Activated CD8-positive, alpha-beta memory T cell treated with anti-CD3 and anti-CD28 coated beads for 48 hours (primary cell): ENCODE data around the gene SF3B4.
"Not testable (repeated sequence)": the region's sequence is repeated elsewhere in the genome, so short reads cannot be mapped to it uniquely, and the experiment has no call there.

Source experiments
- DNase-seq, 3 experiments: peaks; one replicate each; pipeline ENCODE4 v3.0.0-alpha.2; 2020; ENCODE audit warnings: low read depth in 2 of 3, low spot score in 2 of 3

Gene SF3B4, protein sequence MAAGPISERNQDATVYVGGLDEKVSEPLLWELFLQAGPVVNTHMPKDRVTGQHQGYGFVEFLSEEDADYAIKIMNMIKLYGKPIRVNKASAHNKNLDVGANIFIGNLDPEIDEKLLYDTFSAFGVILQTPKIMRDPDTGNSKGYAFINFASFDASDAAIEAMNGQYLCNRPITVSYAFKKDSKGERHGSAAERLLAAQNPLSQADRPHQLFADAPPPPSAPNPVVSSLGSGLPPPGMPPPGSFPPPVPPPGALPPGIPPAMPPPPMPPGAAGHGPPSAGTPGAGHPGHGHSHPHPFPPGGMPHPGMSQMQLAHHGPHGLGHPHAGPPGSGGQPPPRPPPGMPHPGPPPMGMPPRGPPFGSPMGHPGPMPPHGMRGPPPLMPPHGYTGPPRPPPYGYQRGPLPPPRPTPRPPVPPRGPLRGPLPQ

DNA sequence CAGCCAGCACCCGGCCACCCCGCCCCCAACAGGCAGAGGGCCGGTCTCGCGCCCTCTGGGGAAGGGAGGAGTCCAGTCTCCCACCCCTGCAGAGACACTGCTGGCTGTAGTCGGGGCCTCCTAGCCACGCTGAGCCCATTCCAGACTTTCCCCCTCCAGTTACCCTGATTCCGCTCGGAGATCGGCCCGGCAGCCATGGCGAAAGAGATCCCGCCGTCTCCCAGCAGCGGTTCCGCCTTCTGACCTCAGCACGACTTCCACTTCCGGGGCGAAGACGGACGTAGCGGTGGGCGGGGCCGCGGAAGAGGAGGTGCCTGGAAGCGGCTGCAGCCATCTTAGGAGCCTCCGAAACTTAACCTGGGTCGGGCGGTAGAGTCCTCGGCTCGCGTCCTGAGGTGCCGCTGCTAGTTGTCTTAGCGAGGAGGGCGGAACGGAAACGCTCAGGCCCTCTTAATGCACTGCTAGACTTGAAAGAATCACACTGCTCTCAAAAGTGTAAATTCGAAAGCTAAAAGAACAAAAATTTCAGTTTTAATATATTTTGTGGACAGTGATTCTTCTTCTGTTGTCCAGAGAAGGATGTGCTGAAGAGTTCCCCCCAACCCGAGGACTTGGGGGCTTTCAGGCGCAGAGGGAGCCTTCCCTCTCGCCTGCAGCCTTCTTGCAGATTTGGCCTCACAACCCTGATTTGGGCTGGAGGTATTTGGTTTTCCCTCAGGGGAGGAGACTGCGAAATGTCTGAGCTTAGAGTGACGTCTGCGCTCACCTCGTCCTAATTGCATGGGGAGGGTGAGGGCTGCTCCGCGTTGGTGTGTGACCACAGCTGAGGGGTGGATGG is at the start of gene SF3B4:
Gene SF3B4, minus strand, starts transcription at position 241 of the 838 bp plus-strand sequence. Its CDS starts 44 bp downstream, at position 197.
- DNase-seq: peak; percentile 75 to 85 (median 76)

DNA sequence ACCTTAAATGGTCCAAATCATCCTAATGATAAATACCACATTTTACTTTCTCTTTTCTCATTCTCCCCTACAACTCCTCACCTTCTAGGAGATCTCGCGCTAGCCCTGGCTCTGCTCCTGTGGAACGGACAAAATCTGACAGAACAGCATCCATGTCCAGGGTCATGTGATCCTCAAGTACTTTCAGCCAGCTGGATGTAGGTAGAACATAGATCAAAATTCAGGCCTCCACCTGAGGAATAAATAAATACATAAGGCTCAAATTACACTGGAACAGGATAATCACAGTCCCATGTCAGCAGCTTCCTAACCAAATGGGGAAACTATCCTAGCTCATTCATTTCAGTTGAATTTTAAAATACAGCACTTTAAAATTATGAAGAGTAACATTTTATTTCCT is 49.7 kb upstream of the SF3B4 start:
- no peak for DNase-seq

DNA sequence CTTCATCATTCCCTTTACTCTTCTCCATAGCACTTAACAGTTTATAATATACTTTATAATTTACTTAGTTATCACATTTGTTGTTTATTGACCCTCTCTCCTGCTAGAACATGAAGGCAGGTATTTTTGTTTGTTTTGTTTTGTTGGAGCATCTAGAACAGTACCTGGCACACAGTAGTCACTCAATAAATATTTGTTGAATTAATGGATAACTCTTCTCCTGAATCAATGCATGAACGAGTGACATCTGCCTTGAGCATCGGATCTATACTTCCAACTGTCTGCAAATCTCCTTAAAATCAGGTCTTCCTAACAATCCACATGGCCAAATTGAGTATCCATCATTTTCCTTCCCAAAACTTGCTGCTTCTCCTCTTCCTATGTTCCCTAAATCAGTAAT is 44.9 kb upstream of the SF3B4 start:
- DNase-seq: no peak

DNA sequence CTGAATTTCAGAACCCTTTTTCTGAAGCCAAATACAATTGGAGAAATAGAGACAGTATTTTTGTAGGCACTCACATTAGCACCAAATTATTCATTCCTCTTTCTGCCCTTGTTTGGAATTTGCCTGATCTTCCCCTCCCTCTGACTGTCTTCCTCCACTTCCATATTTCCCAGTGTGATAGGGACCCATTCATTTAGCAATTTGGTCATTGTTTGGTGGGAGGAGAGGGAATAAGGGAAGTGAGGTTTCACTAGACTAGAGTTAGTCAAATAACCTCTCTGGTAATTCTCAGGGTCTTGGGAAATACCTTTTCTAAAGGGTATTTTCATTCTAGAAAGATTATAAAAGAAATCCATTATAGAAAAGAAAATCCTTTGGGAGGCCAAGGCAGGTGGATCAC is 40.0 kb upstream of the SF3B4 start:
- no peak for DNase-seq

DNA sequence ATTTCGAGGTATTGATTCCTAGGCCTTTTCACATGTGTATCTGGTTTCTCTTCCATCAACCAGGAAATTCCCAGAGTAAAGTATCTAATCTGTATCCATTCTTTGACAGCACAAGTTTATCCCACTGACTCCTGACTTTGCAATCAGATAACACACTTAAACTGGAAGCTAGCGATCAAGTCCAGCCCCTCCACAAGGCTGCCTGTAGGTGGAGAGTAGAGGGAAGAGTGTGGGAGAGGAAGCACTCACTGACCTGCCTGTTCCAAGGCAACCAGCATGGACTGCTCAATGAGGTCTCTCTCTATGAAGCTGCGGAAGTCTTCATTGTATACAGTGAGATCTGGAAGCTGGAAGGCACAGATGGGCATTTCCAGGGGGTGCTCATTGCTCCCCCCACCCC is 39.4 kb upstream of the SF3B4 start:
- DNase-seq: no peak

DNA sequence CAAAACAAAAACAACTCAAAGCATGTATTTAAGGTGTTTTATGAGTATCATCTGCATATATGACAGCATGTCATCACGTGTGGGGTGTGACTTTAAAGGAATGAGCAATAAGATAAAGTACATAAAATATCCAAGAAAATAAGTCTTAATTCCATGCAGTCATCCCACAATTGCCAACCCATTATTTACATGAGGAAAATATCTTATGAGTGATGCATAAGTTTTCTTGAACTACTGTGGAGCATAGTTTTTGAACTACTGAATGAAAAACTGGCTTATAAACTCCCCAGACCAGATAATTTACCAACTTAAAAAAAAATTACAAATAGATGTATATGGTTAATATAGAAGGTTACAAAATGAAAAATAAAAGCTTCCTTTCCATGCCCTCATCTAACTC is 38.8 kb upstream of the SF3B4 start:
- DNase-seq: no peak

DNA sequence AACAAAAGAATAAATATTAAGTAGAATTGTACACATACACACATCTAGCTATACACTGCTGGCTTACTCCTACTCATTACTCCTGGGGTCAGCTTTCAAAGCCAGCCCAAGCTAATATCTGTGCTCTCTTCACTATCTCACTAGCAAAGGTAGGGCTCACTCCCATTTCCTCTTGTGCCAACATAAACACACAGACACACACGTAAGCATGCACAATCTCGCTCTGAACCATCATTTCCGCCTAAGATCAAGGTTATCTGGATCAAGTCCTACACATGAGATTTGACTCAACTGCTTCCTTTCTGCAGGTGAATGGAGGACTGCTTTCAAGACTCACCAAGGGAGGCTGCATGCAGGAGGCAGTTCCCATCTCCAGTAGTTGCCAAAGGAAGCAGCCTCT is 37.8 kb upstream of the SF3B4 start:
- DNase-seq: no peak

DNA sequence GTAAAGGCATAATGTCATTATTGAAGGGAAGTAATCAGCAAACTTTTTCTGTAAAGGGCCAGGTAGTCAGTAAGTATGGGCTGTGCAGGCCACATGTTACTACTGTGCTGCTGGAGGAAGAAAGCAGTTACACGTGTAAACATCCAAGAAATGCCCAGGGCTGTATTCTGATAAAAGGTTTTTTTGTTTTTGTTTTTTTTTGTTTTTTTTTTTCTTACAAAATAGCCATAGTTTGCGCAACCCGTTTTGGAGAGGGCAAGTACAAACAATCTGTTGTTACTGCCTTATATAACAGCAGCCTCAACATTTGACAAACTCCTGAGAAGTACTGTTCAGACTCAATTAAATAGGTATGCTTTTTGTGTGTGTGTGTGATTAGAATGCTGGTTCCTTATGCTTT is 35.8 kb upstream of the SF3B4 start:
- DNase-seq: no peak

DNA sequence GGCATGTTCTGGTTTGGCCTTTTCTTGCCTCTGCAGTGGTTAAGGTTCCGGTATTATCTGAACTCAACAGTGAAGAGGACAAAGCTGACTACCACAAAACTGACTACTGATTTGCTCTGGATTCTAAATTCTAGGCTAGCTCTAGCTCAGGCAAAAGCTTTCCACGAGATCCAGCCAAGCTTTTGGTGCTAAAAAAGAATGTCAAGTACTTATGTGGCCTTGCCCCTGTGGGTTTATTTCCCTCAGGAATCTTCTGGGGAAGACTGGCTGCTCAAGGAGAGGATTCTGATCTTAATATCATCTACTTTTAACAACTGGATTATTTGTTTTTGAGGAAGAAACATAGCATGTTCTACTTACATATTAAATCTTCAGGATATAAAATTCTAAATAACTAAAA is 35.1 kb upstream of the SF3B4 start:
- DNase-seq: no peak

DNA sequence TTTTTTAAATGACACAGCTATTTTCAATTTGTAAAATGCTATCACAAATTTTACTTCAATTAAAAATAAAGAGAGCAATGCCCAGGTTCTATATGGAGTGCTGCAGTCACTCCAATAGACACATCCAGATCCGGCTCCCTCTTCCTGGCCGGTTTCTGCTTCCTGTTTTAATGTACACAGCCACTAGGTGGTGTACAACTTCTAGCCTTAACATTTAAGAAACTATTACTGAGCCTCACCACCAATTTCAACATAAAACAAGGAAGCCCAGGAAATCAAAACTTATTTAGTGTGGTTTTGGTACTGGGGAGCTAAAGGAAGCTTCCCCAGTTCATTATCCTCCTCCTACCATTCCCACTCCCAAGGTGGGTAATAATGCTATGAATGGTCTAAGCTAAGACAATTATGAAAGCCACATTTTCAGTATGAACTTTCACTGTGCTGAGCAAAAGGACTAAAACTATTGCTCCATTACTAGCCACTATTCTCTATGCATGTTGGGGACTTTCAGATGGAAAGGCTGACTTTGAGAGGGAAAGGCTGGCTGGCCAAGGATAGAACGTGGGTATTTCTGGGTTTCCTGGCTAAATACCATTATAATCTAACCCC is 34.5 kb upstream of the SF3B4 start:
- DNase-seq: no peak

DNA sequence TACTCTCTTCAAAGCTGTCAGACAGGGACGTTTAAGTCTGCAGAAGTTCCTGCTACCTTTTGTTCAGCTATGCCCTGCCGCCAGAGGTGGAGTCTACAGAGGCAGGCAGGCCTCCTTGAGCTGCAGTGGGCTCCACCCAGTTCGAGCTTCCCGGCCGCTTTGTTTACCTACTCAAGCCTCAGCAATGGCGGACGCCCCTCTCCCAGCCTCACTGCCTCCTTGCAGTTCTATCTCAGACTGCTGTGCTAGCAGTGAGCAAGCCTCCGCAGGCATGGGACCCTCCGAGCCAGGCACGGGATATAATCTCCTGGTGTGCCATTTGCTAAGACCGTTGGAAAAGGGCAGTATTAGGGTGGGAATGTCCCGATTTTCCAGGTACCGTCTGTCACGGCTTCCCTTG is 29.9 kb upstream of the SF3B4 start:
- not testable (repeated sequence) for DNase-seq

DNA sequence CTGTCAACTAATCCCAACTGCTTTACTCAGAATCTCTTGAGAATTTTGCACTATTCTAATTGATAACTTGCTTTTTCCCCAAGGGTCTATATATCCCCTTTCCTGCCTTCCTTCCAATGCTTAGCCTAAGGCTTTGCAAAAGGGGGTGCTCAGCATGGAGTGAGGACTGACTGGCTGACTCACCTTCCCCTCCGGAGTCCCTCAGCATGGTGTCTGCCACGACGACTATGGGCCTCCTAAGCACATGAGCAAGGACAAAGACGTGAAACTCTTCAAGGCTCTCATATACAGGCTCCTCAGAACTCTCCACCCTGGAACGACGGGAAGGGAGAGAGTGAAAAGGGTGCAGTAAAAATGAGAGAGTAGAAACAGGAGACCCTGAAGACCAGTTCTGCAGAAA is 22.3 kb upstream of the SF3B4 start:
- DNase-seq: no peak

DNA sequence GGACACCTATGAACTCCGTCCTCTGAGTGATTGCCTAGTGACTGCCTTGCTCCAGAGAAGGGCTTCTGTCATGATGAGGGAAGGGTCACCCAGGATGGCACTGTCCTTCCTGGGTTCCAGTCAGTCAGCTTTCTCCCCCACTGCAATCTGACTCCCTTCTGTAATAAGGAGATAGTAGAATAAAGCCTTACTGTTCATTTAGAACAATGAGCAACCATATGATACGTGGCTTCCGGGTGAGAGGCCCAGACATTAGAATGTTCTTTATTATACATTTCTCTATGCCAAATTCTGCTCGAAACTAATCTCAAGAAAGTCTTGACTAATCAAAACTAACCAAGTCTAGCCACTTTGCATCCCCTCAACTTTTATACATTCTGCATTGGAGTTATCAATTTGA is 17.6 kb upstream of the SF3B4 start:
- DNase-seq: no peak

DNA sequence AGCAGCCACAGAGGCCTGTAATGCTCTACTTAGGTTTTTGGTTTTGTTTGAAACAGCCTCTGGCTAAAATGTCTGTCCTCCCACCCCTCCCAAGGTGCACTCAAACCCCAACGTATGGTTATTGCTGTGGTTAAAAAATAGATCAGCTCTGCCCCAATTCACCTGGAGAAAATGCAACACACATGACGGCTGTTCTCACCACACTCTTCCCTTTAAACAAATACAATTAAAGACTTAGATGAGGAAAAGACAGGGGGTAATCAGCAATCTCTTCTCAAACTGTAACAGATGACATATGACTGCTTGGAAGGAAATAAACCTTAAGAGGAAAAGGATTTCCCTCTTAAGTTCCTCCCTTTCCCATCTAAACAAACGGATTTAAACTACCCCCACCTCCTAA is 15.3 kb upstream of the SF3B4 start:
- no peak for DNase-seq

DNA sequence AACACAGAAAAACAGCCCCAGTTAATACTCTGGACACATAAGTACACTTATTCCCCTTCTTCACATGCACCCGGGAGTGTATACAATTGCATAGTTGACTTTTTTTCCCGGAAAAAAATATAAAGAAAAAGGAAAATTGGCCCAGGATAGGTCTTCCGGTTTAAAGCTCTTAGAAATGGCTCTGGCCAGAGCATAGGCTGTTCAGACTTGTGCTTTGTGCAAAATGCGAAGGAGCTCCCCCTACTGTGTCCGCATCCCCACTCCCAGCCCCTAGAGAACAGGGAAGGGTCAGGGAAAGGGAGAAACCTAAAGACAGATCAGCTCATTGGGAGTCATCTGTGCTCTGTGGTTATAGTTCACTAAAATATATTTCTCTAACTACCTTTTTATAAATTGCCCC is 14.6 kb upstream of the SF3B4 start:
- no peak for DNase-seq

DNA sequence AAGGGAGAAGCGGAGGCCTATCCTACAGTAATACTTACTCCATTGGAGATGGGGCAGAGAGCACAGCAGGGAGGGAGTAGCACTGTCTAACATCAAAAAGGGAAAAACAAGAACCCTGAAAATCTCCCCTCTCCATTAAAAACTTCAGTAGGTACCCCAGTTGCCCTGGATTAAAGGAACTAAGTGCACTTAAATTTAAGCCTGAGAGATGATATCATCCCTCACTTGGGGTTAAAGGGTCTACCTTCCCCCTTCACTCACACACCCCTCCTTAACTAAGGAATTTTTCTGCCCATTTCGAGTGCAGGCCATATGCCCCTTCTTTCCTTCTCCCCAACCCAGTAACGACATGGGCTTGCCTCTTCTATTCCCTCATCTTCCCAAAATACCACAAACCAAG is 12.8 kb upstream of the SF3B4 start:
- DNase-seq: no peak

DNA sequence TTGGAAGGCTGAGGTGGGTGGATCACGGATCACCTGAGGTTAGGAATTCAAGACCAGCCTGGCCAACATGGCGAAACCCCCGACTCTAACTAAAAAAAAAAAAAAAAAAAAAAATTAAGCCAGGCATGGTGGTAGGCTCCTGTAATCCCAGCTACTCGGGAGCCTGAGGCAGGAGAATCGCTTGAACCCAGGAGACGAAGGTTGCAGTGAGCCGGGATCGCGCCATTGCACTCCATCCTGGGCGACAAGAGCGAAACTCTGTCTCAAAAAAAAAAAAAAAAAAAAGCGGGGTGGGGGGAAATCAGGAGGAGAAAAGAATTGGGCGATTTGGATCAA is 11.0 kb upstream of the SF3B4 start:
- not testable (repeated sequence) for DNase-seq

DNA sequence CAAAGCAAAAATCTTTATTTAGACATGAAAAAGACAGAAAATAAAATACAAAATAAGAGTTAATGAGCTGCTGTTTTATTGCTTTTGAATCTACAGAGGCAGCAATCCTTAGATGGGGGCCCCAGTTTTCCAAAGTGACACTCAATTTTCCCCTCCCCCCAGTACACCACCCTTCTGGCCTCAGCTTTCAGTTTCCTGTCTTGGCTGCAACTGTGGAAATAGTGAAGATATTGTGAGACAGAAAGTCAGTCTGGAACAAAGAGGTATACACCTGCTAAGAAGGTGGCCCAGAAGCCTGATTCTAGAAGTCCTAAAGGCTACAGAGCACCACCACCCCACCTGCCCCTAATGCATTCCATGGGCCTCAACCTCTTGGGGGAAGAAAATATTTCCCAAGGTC is 10.2 kb upstream of the SF3B4 start:
- no peak for DNase-seq

DNA sequence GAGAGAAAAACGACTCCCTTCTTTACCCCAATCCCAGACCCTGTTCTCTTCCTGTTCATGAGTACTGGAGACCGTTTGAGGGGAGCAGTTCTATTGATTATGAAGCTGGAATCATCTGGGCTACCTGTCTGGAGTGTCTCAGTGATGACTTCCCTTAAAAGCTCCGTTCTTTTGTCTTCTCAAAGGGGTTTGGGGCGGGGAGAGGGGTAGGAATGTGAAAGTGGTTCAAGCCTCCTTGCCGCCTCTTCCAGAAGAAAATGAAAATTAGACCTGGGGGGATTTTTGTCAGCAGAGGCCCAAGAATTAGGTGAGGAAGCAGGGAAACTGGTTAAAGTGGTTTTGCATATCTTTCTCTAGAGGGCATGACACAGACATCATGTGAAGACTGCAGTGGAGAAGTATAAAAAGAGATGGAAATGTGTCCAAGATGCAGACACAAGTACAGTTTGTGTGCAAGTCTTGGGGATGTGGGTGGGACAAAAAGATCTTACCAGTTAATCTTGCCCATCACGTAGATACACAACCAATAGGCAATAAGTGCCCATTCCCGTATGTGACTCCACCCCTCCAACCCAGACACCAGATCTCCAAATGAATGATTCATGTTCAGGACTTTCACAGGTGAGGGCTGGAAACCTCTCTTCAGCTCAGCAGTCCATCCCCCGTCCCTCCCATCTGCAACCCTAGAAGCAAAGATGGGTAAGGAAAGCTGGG is 9.5 kb upstream of the SF3B4 start:
- DNase-seq: no peak

DNA sequence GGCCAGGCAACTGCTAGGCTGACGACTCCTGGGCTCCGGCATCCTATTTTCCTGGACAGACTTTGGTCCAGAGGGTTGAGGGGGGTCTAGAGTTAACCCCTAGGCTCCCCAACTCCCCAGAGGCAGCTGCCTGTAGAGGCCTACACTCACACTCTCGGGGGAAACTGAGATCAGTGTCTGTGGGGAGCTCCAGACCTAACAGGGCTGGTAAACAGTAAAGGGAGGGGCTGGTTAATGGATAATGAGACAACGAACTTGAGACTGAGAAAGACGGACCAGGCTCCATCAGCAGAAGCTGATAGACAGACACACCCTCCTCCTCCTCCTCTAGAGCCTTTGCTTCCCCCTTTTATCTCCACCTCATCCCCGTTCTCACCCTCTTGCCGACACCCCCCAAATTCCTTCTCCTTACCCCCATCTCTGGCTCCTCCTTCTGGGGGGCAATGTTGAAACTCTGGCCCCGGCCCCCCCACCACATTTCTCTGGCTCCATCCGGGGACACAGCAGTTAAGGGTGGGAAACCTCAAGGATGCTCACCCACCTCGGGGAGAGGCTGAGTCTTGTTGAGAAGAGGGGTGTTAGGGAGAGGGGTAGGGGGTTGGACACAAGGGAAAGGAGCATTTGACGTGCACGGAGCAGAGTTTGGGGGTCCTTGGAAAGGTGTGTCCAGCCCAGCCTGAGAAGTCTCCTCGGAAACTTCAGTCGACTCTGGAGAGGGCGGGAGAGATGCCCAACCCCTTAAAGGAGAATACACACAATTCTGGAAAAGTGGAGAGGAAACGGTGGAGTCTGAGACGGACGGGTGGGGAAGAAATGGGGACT is 8.8 kb upstream of the SF3B4 start, which contains the start of gene MTMR11:
Gene MTMR11, minus strand, starts transcription at position 710 of the 822 bp plus-strand sequence. Its CDS starts 232 bp downstream, at position 478.
- no peak for DNase-seq
